ENCODE data around the gene DCST2.

Gene DCST2

GRCh38 chr1:155008015-155008941, 25.3 kb downstream of the DCST2 start:
- DNase-seq = no peak

GRCh38 chr1:155007251-155007828, 26.2 kb downstream of the DCST2 start:
- no peak for DNase-seq

- peak; percentile 46 for DNase-seq
Measured at GRCh38 chr1:155006601-155007101, 26.9 kb downstream of the DCST2 start.

- DNase-seq = peak; percentile 60
Measured at GRCh38 chr1:155005076-155006011, 28.2 kb downstream of the DCST2 start.

- DNase-seq = no peak
Measured at GRCh38 chr1:155004352-155005075, 29.1 kb downstream of the DCST2 start.

- no peak for DNase-seq
Measured at GRCh38 chr1:155003766-155004351, 29.7 kb downstream of the DCST2 start.

GRCh38 chr1:155003227-155003765, 30.3 kb downstream of the DCST2 start:
- no peak for DNase-seq

- DNase-seq = no peak
Measured at GRCh38 chr1:155002464-155003226, 30.9 kb downstream of the DCST2 start, which contains the start of gene ZBTB7B. ZBTB7B (plus strand) TSS chr1:155002802; CDS start chr1:155014661, 11,859 bp downstream.

GRCh38 chr1:155001675-155002463, 31.7 kb downstream of the DCST2 start:
- peak; percentile 98 for DNase-seq

GRCh38 chr1:155001425-155001674, 32.2 kb downstream of the DCST2 start:
- no peak for DNase-seq

GRCh38 chr1:155000726-155001424, 32.7 kb downstream of the DCST2 start:
- peak; percentile 79 for DNase-seq

GRCh38 chr1:155000411-155000725, 33.2 kb downstream of the DCST2 start:
- no peak for DNase-seq

GRCh38 chr1:154999571-155000410, 33.8 kb downstream of the DCST2 start:
- DNase-seq = no peak

- peak; percentile 74 for DNase-seq
Measured at GRCh38 chr1:154998818-154999570, 34.6 kb downstream of the DCST2 start.

GRCh38 chr1:154998201-154998780, 35.3 kb downstream of the DCST2 start:
- no peak for DNase-seq

GRCh38 chr1:154996966-154997701, 36.4 kb downstream of the DCST2 start:
- DNase-seq = no peak

All from CD4-positive, alpha-beta T cell treated with Interleukin-15 for 1 hour (primary cell).